ENCODE measurements around the gene MPL. TPM values are rescaled to one million over a fixed set of nuclear protein-coding genes. Genes with fewer than 3 reads are reported as not detected.

The MPL gene
- total RNA-seq, 1 donor from 2014 or later = not detected

GRCh38 chr1:43358746-43359693, 21.4 kb downstream of the MPL start, which contains the start of gene CDC20:
Gene CDC20 (plus strand): TSS chr1:43358981. CDS start chr1:43359216, 235 bp downstream.
- Histone ChIP-seq H3K9me3 (ENCODE audit: insufficient read depth, low read depth, low read length) (no peaks in the 10 kb centered on the region), H3K9ac (ENCODE audit: low read length) (peak within 1 kb of the TSS; percentile 88), H3K4me1 (ENCODE audit: insufficient read depth, low read length) (peaks cover 29% of the 10 kb centered on the region), H3K79me2 (ENCODE audit: insufficient read depth, low read length) (peaks cover 50% of the 10 kb centered on the region), H3K4me2 (ENCODE audit: low read length) (peak within 1 kb of the TSS; percentile 92), H3K27ac (ENCODE audit: low read depth, low read length) (peak within 1 kb of the TSS; percentile 72), H4K20me1 (ENCODE audit: insufficient read depth, low read length) (peaks cover 36% of the 10 kb centered on the region), H3K27me3 (ENCODE audit: insufficient read depth, low read length) (no peaks in the 10 kb centered on the region), H2AFZ (ENCODE audit: low read depth, low read length) (peak within 1 kb of the TSS; percentile 71), H3K36me3 (ENCODE audit: insufficient read depth, low read length) (peaks cover 34% of the 10 kb centered on the region), H3K4me3 (ENCODE audit: insufficient read depth, low read depth, low read length) (peak within 1 kb of the TSS; percentile 79)
- DNase-seq (ENCODE audit: low read depth) = peak; percentile 83
- Mint-ChIP-seq H3K36me3 (ENCODE audit: low read depth, unreplicated experiment) (peaks cover 18% of the 10 kb centered on the region), H3K27me3 (ENCODE audit: low read depth, unreplicated experiment) (no peaks in the 10 kb centered on the region), H3K9me3 (ENCODE audit: unreplicated experiment) (no peaks in the 10 kb centered on the region), H3K27ac (ENCODE audit: unreplicated experiment) (peak within 1 kb of the TSS; percentile 94), H3K4me3 (ENCODE audit: unreplicated experiment) (peak within 1 kb of the TSS; percentile 92), H3K4me1 (ENCODE audit: low read depth, unreplicated experiment) (peaks cover 2% of the 10 kb centered on the region)
- TF ChIP-seq CTCF (IDR thresholded peaks at IDR 0.05; ENCODE audit: insufficient read depth, low read depth, low read length) = no peak
- TF ChIP-seq EZH2 (IDR thresholded peaks at IDR 0.05; ENCODE audit: insufficient read depth, low read length) = no peak
- no peak for FAIRE-seq

GRCh38 chr1:43359696-43360095, 22.1 kb downstream of the MPL start:
- Histone ChIP-seq H3K27ac (ENCODE audit: low read depth, low read length) (peak overlapping the region; percentile 72), H2AFZ (ENCODE audit: low read depth, low read length) (no peak overlapping the region), H3K27me3 (ENCODE audit: insufficient read depth, low read length) (no peaks in the 10 kb centered on the region), H3K4me2 (ENCODE audit: low read length) (peak overlapping the region; percentile 92), H3K36me3 (ENCODE audit: insufficient read depth, low read length) (peaks cover 40% of the 10 kb centered on the region), H3K79me2 (ENCODE audit: insufficient read depth, low read length) (peaks cover 57% of the 10 kb centered on the region), H3K9me3 (ENCODE audit: insufficient read depth, low read depth, low read length) (no peaks in the 10 kb centered on the region), H4K20me1 (ENCODE audit: insufficient read depth, low read length) (peaks cover 43% of the 10 kb centered on the region), H3K9ac (ENCODE audit: low read length) (peak overlapping the region; percentile 84), H3K4me1 (ENCODE audit: insufficient read depth, low read length) (peaks cover 29% of the 10 kb centered on the region), H3K4me3 (ENCODE audit: insufficient read depth, low read depth, low read length) (peak overlapping the region; percentile 79)
- peak overlapping the region; percentile 66 for H3K27ac Mint-ChIP-seq (ENCODE audit: unreplicated experiment)
- H3K36me3 Mint-ChIP-seq (ENCODE audit: low read depth, unreplicated experiment) = peaks cover 24% of the 10 kb centered on the region
- peak overlapping the region; percentile 92 for H3K4me3 Mint-ChIP-seq (ENCODE audit: unreplicated experiment)
- DNase-seq (ENCODE audit: low read depth) (no peak), FAIRE-seq (no peak)
- H3K4me1 Mint-ChIP-seq (ENCODE audit: low read depth, unreplicated experiment) = peaks cover 2% of the 10 kb centered on the region
- TF ChIP-seq EZH2 (IDR thresholded peaks at IDR 0.05; ENCODE audit: insufficient read depth, low read length) = no peak
- TF ChIP-seq CTCF (IDR thresholded peaks at IDR 0.05; ENCODE audit: insufficient read depth, low read depth, low read length) = no peak
- no peaks in the 10 kb centered on the region for H3K9me3 Mint-ChIP-seq (ENCODE audit: unreplicated experiment)
- H3K27me3 Mint-ChIP-seq (ENCODE audit: low read depth, unreplicated experiment) = no peaks in the 10 kb centered on the region

Measured in astrocyte (in vitro differentiated cells and primary cell).